Fibroblast of skin of left quadriceps (primary cell): ENCODE measurements around the gene SNCA.

ENCODE experiments used
- DNase-seq, 2 experiments: peaks; one replicate each; pipeline ENCODE4 v3.0.0-alpha.2; 2013; ENCODE audit warnings: low read depth in 2 of 2

Gene SNCA

DNA sequence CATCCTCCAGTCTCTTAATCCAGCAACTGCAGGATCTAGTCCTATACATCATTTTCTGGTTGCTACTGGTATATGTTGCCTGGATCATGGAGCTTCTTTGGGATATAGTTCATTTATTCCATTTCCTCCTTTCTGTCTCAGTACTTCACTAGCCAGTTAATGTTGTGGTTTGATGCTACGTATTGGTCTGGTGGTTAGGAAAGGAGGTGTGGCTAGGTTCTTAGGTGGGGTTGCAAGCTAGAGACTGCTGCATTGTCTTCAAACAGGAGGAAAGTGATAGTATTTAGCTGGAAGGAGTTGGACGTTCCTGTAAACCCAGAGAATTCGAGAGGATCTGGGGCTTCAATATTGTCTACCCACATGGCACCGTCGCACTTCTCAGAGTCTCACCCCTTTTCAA, 129.5 kb downstream of the SNCA start:
- no peak for DNase-seq

DNA sequence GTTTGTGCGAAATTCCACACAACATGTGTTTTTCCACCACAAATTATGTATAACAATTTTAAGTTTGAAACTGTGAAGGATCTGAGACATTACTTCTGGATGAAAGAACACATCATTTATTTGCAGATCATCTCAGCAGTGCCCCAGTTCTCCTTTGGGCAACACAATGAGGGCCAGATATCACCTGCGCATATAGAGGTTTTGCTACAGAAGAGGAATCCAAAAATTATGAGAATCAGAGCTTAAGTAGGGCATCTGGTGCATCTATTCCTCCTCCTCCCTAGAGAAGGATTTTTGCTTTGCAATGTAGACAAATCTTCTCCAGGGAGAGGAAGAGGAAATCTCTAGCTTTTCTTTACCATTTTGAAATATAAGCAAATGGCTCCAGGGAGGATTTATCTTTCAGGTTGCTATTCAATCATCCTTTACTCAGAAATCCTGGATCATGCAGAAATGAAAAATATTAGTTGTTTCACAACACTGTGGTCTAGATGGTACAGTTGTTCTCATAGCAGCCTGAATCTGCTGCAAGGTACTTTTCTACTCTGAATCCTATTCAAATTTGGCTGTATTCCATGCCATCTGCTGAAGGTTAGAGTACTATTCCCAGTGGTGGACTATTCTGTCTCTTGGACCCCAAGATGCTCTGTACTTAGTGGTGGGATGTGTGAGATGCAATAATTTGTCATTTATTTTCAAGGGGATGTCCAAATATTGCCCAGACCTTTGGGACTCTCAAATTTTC, 132.1 kb downstream of the SNCA start:
- DNase-seq = no peak

GRCh38 chr4:89703829-89704590, 133.0 kb downstream of the SNCA start:
- DNase-seq = no peak

GRCh38 chr4:89700766-89701423, 136.1 kb downstream of the SNCA start:
- no peak for DNase-seq

GRCh38 chr4:89685690-89686089, 151.3 kb downstream of the SNCA start:
- no peak for DNase-seq

DNA sequence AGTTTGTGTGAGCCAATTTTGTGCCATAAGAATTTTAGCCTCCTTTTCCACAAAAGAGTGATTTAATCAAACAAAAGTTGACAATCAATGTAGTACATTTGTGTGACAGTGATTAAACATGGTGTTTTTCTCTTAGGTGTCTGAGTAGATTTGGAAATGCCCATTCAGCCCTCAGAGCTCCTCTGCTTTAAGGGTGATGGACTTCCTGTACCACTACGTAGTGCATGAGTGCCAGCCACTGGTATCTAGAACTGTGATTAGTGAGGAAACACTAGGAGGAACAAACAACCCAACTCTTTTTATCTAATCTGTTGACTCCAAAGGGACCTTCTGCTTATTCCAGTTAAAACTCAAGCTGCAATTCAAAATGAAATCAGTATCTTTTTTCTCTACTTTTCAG, 151.7 kb downstream of the SNCA start:
- no peak for DNase-seq

DNA sequence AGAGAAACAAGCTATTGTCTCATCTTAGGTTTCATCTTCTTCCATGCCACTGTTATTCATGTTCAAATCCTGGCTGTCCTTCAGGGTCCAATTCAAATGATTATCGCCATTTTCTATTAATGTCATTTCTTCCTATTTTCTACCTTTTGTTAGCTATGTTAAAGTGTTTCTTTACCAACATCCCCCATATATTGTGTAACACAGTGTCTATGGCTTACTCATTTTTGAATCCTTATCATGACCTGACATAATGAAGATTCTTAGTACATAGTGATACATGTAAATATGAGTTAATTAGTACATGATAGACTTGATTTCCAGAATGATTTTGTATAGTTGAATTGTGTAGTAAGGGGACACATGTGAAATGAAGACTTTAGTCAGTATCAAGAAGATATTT, 152.4 kb downstream of the SNCA start:
- no peak for DNase-seq

DNA sequence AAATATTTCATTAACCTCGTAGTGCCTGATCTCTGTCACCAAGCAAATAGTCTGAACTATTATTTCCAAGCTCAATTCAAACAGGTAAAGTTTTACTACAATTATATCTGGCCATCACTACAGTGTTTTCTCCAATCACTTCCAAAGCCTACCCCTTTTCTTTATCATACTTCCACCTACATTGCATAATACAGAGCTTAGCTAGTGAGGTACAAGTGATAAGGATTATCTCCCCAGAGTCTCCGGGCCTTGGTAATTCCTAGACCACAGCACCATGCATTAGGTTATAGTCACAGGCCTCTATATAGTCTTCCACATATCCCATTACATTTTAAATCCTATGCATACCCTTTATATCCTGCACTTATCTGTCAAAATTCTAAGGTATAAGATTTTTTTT, 154.2 kb downstream of the SNCA start:
- no peak for DNase-seq

DNA sequence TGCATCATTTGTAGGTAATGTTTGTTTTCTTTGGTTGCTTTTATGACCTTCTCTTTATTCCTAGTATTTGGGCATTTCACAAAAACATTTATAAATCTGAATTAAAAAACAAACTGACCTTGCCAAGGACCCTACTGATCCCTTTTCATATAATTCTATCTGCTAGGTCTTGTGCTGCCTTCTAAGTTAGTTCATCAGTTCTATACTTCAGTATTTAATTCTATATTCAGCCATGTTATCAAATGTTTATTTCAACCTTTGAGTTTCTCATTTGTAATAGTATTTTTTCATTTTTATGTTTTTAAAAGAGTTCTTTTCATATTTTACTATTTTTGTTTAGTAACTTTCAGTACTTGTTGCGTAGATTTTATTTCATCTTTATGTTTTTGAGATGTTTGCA, 155.3 kb downstream of the SNCA start:
- no peak for DNase-seq

GRCh38 chr4:89681219-89681618, 155.7 kb downstream of the SNCA start:
- DNase-seq = no peak

- no peak for DNase-seq
Measured at GRCh38 chr4:89674876-89675459, 162.0 kb downstream of the SNCA start.
